HG03108 (cell line): ENCODE data around the gene RND2.

Experiments used
- ATAC-seq: cut with Tn5 transposase; IDR thresholded peaks from one replicate; pipeline ENCODE4 v1.9.1; 2021; ENCODE audit warnings: moderate library complexity; ENCODE audit not compliant: unreplicated experiment

Gene RND2

DNA sequence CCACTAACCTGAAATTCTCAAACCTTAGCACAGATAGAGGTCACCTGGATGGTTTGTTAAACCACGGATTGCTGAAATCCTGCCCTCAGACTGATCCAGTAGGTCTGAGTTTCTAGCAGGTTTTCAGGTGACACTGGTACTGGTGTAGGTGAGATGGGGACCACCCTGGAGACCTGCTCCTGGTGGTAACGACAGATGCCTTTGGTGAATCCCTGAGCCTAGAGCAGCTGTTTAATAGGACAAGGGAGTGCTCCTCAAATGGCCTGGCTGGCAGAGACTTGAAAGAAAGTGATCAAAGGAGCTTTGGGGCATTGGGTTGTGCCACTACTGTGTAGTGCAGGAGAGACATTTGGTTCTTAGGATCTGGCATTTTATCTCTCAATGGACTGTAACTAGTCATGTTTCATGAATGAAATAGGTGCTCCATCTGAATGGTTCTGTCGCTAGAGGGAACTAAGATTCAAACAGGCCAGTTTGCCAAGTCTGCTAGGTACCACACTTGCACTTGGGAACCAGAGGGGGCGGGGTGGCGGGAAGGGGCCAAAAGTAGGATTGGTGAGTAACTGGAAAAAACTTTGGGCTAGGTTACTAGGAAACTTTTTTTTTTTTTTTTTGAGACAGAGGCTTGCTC lies 21.4 kb upstream of the RND2 start:
- ATAC-seq, result no peak

DNA sequence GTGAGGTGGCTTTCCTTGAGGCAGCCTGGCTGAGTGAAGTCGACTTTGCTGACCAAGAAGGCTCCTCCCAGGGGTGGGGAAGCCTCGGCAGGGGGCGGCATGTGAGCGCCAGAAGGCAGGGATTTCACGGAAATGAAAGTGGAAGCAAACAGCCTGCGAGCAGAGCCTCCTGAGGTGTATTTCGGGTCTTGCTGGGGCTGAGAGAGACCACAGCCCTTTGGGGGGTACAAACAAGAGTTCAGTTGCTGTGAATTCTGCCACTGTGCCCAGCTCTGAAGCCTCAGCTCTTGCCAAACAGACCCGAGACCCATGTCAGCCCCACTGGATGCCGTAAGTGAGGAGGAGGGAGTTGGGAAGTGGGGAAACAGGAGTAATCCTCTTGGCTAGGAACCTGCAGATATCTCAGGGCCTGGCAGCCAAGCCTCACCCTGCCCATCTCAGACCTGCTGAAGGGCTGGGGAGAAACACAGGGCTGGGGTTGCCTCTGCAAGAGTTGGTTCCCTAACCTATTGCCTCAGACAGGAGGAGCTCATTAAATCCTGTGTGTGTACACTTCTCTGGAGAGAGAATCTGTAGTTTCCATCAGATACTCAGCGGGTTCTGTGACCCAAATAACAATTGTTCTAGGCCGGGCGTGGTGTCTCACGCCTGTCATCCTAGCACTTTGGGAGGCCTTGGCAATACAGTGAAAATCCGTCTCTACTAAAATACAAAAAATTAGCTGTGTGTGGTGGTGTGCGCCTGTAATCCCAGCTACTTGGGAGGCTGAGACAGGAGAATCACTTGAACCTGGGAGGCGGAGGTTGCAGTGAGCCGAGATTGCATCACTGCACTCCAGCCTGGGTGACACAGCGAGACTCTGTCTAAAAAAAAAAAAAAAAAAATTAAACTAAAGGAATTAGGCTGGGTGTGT lies 18.1 kb upstream of the RND2 start, which contains the start of gene IFI35:
Gene IFI35, plus strand, starts transcription at position 146 of the 913 bp plus-strand sequence. Its CDS starts 164 bp downstream, at position 310.
- ATAC-seq, result peak; percentile 81

DNA sequence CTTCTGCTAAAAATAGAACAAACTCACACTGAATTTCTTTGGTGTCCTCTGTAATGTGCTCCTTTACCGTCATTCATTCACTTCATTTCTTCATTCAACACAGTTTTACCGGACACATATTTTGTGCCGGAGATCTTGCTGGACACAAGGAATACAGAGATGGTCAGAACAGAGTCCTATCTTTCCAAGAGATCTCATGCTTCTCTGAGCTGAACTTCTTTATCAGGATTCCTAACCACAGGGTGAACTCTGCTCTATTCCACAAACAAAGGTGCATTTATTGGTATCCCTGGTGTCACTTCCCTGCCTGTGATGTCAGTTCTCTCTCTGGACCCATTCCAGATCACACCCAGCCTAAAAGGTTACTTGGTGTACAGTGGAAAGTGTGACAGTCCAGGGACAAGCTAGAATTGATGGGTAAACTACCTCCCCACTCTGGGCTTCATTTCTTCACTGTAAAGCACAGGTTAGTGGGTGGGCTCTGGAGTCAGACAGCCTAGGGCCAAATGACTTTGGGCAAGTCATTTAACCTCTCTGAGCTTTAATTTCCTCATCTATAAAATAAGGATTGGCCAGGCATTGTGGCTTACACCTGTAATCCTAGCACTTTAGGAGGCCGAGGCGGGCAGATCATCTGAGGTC lies 14.2 kb upstream of the RND2 start:
- ATAC-seq, result no peak

DNA sequence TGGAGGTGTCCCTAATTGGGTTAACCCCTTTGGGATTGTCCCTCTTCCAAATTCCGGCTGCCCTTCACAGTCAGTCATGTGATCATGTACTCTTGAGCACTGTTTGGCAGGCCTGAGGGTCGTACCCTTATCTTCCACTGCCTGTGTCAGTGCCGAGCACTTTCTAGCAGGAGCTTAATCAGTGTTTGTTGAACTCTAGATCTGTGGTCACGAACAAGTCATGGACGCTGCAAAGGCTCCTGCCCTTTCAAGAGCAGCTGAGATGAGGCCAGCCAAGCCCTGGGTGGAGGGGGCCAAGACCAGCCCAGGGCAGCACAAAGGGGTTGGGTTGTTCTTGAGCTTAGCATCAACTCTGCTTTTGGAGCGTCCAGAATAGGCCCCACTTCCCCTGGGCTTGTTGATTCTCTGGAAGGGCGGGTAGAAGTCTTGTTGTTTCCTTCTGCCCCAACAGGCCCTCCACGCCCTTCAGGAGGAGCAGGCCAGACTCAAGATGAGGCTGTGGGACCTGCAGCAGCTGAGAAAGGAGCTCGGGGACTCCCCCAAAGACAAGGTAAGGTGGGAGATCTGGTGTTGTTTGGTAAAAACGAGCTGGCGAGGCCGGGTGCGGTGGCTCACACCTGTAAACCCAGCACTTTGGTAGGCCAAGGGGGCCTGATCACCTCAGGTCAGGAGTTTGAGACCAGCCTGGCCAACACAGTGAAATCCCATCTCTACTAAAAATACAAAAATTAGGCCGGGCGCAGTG lies 13.1 kb upstream of the RND2 start:
- ATAC-seq, result no peak

DNA sequence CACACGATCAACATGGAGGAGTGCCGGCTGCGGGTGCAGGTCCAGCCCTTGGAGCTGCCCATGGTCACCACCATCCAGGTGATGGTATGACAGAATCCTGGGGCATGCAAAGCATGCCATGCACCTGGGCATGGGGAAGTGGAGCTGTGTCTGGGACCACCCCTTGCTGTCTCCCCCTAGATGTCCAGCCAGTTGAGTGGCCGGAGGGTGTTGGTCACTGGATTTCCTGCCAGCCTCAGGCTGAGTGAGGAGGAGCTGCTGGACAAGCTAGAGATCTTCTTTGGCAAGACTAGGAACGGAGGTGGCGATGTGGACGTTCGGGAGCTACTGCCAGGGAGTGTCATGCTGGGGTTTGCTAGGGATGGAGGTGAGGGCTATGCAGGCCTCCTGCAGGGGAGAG lies 11.7 kb upstream of the RND2 start:
- ATAC-seq, result no peak

DNA sequence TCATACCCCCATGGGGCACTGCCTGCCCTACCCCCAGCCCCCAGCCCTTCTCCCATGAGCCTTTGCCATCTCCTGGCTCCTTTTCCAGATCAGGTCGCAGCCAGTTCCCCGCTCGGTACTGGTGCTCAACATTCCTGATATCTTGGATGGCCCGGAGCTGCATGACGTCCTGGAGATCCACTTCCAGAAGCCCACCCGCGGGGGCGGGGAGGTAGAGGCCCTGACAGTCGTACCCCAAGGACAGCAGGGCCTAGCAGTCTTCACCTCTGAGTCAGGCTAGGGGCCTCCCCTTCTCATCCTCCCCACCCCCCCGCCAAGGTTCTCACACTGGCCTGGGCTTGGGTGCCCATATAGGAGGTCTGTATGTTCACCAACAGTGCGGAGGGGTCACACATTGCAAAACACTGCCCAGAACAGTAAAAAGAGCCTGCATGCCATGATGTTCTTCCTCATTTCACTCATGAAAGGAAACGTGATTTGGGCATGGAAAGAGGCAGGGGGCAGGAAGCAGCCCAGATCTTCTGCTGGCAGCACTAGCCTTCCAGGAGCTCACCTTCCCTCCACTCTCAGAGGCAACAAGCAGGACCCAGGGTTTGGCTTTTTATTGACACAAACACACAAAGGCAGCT lies 10.9 kb upstream of the RND2 start:
- ATAC-seq, result no peak

DNA sequence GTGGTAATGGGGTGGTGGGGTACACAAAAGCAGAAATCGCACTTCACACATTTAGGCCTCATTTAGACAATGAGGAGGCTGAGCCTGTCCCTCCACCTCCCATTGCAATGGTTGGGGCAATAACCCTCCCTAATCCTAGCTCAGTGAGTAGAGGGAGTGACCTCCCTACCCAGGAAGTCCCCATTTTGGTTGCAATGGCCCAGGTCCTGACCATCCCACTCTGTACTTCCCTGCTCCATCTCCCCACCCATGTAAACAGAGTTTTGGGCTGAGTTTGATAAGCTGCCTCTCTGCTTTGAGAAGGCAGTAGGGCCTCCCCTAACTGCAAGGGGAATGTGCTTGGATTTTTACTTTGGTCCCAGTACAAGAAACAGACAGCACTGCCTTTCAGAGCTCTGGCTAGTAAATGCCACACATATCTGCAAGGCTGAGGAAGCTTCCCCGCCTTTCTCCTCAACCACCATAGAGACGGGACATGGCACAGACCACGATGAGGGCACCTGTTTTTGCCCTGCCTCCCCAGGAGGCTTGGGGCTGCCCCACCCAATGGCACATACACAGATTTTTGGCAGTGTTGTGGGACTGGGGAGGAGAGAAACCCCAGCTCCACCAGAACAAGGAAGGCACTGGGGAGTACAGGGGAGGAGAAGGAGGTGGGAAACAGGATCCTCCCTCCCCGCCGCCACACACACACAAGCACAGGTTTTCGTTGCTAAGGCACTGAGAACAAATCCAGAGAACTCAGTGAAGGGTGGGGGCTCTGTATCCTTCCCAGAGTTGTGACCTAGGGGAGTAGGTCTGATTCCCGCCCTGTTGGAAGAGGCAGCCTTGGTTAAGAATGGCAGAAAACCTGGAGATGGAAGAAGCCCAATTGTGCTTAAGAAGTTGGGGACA lies 10.1 kb upstream of the RND2 start:
- ATAC-seq, result no peak

DNA sequence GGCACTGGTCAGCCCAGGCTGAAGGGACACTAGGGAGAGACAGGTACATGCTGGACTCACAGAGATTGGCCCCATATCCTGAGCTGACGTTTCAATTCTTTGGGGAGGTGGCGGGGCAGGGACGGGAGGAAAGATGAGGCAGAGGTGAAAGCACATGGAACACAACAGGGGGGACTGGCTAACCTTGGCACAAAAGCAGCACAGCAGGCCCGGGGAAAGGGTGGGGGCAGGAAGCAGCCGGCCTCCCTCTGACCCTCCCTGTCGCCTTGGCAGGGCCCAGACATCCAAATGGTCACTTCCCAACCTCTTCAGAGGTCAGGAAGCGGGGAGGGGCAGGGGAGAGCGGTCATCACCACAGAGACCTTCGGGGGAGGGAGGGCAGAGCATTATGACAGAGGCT lies 9.5 kb upstream of the RND2 start:
- ATAC-seq, result no peak

DNA sequence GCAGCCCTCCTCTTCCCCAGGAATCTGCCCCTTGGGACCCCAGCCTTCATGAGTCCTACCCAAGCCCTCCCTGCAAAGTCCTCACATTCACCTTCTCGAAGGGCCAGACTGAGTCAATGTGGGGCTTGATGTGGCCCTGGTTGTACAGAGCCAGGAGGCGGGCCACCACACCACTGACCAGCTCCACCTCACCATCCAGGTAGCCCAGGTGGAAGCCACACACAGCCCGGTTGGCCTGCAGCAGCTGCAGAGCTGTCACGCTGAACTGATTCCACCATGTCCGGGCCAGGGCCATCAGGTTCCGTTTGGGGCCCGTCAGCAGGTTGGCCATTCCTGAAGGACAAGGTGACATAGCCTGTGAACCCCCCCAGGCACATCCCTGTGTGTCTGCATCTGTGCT lies 8.8 kb upstream of the RND2 start:
- no peak for ATAC-seq

DNA sequence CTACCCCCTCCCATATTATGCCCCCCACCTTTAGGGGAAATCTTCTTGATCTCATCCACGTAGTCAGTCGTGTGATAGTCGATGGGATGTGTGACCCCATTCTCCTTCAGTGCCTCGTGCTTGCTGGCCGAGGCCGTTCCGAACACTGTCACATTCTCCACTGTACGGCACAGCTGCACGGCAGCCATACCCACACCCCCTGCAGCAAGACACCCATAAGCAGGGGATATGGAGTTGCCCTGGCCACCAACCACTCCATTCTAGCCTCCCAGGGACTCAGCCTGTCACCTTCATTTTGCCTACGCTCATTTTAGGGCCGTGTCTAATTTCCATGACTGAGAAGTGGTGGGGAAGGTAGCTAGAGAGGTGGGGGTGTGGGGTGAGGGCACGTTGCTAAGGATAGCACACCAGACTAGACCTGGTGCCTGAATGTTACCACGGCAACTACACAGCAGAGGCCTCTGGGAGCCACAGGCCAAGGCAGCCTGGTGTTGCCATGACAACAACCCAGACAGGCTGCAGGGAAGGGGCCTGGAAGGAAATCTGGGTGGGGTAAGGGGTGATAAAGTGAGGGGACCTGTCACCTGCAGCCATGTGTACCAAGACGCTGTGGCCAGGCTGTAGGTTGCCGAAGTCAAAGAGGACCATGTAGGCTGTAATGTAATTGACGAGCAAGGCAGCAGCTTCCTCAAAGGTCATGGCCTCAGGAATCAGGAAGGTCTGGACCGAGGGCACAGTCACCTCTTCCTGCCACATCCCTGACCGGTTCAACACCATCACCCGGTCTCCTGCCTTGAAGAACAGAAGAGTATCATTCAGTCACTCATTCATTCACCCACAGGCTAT lies 6.8 kb upstream of the RND2 start:
- no peak for ATAC-seq

DNA sequence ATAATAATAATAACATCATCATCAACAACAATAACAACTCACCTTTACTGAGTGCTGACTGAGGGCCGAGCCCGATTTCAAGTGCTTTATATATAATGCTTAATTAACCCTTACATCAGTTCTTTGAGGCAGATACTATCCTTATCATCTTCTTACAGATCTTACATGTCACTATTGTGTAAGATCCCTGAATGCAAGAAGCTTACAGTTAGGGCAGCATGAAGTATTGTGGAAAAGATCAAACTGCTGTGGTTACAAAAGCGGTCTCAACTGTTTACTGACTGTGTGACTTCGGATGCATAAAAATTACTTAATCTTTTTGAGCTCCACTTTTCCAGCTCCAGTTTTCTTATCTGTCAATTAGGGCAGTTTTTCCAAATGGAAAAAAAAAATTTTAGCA lies 6.1 kb upstream of the RND2 start:
- ATAC-seq, result no peak

DNA sequence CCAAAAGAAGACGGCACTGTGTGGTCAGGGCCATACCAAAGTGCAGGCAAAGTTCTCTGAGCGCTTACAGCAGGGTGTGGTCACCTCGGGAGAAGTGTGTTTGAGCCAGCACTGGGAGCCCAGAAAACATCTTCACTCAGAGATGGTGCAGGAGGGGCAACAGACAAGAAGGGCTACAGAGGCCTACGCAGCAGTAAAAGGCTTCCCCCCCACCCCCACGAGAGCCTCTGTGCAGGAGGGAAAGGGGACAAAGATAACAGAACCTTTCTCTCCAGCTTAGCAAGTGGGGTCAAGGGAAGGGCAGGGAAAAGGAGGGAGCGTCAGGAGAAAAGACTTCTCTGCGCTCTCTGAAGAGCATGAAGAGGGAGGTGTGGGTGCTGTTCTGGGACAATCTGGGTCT lies 5.6 kb upstream of the RND2 start:
- no peak for ATAC-seq

DNA sequence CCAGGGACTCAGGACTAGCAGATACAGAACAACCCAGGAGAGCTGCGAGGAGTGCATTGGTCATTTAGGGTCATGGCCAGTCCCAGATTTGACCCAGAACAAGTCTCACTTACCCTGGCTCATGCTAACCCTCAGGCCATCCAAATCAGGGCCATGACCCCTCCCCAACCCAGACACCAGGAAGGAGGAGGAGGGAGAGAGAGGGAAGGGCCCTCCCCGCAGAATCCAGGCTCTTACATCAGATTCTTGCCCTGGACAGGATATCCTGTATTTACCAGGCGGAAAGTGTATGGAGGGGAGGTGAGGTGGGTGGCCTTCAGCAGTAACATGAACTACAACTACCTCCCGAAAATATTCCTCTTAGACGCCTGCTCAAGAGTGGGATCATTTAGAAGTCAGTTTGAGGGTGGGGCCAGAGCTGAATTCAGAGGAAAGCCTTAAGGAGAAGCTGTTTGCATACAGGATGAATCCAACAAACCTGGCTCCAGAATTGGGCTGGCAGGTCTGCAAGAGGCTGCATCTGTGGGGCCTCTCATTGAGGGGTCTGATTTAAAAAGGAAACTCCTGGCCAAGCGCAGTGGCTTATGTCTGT lies 4.9 kb upstream of the RND2 start:
- no peak for ATAC-seq

DNA sequence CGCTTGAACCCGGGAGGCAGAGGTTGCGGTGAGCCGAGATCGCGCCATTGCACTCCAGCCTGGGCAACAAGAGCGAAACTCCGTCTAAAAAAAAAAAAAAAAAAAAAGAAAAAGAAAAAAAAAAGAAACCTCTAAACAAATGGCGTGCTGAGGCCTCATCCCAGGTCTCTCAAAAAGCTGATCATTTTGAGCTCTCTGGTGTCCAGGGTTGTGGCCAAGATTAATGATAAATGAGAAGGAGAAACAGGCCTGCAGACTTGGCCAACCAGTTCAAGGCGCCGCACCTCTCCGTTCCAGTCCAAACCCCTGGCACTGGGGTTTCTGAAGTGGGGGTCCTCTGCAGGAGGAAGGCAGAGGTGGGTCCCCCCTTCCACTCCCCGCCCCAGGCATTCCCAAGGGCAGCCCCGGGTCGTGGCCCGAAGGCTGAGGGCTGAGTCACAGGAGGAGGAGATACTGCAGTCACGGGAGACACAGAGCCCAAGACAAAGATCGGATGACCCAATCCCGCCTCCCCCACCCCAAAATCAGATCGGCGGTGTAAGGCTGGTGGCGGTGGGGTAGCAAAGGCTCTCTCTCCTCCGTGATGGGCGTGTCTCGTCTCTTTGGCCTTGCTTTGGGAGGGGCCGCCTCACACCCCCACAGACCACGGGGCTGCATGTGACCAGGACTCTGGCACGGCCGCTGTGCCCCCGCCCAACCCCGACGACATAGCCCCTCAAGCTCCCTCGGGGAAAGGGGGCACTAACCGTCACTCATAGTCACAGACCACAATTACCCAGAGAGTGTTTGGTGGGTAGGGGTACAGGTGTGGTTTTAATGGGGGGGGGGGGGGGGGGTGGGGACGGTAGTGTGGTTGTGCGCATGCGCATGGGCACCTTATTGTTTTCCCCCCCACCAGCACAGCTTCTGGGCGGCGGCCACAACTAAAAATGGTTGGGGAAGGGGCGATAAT lies 4.0 kb upstream of the RND2 start:
- ATAC-seq, result no peak

DNA sequence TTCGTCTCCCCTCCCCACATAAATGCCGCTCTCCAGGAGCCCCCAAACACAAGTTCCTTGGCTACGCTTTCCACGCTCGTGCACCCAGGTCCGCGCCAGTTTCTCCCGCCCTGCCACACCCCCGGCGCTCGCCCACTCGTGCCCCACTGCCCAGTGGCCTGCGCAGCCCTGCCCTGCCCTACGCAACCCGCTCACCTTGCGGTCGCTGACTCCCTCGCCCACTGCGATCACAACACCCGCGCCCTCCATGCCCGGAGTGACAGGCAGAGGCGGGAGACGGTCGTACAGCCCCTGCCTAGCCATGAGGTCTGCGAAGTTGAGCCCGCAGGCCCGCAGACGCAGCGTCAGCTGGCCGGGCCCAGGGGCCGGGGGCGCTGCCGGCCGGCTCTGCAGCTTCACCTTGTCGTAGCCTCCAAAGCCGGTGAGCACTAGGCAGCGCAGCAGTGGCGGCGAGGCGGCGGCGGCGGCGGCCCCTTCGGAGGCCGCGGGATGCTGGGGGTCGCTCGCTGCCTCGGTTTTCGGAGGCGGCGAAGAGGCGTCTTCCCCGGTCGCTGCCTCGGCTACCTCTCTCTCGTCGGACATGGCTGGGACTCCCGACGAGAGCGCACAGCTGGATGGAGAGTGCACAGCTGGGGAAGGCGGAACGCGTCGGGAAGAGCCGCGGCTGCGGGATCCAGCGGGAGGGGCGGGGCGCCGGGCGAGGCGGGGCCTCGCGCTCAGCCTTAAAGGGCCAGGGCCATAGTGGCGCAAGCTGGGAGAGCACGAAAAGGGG lies 3.1 kb upstream of the RND2 start, which contains the start of gene VAT1:
Gene VAT1, minus strand, starts transcription at position 645 of the 772 bp plus-strand sequence. Its CDS starts 63 bp downstream, at position 582.
- ATAC-seq, result no peak

DNA sequence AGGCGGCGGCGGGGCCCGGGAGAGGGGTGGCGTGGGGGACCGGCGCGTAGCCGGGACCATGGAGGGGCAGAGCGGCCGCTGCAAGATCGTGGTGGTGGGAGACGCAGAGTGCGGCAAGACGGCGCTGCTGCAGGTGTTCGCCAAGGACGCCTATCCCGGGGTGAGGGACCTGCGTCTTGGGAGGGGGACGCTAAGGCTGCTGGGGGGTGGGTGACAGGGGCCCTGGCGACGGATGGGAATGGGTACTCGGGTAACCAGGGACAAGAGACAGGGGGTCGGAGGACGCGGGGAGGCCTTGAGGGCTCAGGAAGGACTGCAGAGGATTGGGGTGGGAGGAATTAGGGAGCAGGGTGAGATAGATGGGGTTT lies 243 bp downstream of the RND2 start:
- no peak for ATAC-seq
